RWPE2 (cell line): ENCODE results near the gene HEMK1.

Experiments
- ATAC-seq: fragments of 200-7000 bp; cut with Tn5 transposase; 3 replicates; pipeline ENCODE4 v1.9.1; 2021; ENCODE audit warnings: low read depth
- DNase-seq: peaks from one replicate; pipeline ENCODE4 v3.0.0-alpha.2; 2020; ENCODE audit warnings: low spot score
- H3K27ac ChIP-seq: fragments of 450-650 bp; 2 replicates; pipeline ENCODE4 v1.5.1; 2017; ENCODE audit warnings: mild to moderate bottlenecking; ENCODE audit not compliant: poor library complexity, severe bottlenecking
- H3K27me3 ChIP-seq: fragments of 250-450 bp; sonication (Bioruptor Pico); 2 replicates; pipeline ENCODE4 v1.5.1; 2021; ENCODE audit warnings: mild to moderate bottlenecking, moderate library complexity; ENCODE audit not compliant: insufficient read depth, poor library complexity, severe bottlenecking
- H3K36me3 ChIP-seq: fragments of 250-450 bp; sonication (Bioruptor Pico); 2 replicates; pipeline ENCODE4 v1.5.1; 2020; ENCODE audit warnings: low read depth, mild to moderate bottlenecking, moderate library complexity
- H3K4me1 ChIP-seq: fragments of 250-450 bp; sonication (Bioruptor Pico); 2 replicates; pipeline ENCODE4 v1.5.1; 2021; ENCODE audit warnings: mild to moderate bottlenecking, moderate library complexity; ENCODE audit not compliant: insufficient read depth, poor library complexity, severe bottlenecking
- H3K4me3 ChIP-seq: fragments of 250-450 bp; sonication (Bioruptor Pico); 2 replicates; pipeline ENCODE4 v1.5.1; 2021; ENCODE audit warnings: mild to moderate bottlenecking, moderate library complexity; ENCODE audit not compliant: severe bottlenecking
- H3K9me3 ChIP-seq: fragments of 250-450 bp; sonication (Bioruptor Pico); 2 replicates; pipeline ENCODE4 v1.5.1; 2021; ENCODE audit warnings: mild to moderate bottlenecking, moderate library complexity; ENCODE audit not compliant: severe bottlenecking
- TF ChIP-seq, protein P1 (sequence below): fragments of 450-650 bp; IDR thresholded peaks from one replicate; pipeline ENCODE4 v1.5.1; 2017; ENCODE audit warnings: mild to moderate bottlenecking, moderate library complexity; ENCODE audit not compliant: poor library complexity, severe bottlenecking

The HEMK1 gene

DNA sequence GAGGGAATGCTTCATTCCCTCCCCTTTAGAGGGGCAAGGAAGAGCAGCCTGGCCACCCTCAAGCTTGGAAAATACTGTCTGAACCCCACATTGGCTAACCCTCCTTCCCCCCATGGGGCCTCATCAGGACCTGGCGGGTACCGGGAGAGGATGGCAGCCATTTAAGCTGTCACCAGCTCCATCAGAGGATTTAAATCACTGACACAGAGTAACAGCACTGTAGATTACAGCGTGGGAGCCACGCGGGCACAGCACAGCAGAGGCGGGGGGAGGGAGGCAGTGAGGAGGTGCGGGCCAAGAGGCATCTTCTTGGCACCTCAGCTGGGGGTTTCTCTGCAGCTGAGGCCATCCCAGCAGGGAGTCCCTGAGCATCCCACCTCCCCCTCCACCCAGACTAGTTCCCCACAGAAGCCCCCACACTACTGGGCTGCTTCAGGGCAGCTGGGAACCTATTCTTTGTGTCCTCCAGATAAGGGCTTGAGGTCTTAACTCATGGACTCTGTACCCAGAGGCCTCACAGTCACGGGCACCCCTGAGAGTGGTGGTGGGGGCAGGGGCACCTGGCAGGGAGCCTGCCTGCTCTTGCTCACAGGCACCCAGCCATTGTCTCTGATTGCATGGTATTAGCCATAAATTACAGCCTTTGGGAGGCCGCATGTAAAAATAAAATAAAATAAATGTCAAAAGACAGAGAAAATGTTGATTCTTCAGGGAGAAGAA, 44.0 kb upstream of the HEMK1 start:
- ATAC-seq, result no peak

DNA sequence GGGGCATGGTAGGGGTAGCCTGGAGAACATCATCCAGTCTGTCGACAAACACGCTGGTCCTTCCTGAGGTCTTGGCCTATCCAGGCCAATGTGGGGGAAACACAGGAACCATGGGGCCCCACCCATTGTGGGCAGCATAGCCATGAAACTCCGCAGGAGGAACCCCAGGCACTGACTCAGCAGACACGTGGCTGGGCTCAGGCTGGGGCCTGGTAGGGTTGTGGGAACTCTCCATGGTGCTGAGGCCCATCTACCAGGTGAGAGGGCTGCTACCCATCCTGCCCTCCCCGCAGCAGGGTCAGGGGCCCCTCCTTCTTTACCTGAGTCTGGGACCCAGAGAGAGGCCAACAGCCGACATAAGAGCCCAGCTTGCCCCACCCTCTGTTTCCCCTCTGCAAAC, 43.3 kb upstream of the HEMK1 start:
- TF ChIP-seq, protein P1, sequence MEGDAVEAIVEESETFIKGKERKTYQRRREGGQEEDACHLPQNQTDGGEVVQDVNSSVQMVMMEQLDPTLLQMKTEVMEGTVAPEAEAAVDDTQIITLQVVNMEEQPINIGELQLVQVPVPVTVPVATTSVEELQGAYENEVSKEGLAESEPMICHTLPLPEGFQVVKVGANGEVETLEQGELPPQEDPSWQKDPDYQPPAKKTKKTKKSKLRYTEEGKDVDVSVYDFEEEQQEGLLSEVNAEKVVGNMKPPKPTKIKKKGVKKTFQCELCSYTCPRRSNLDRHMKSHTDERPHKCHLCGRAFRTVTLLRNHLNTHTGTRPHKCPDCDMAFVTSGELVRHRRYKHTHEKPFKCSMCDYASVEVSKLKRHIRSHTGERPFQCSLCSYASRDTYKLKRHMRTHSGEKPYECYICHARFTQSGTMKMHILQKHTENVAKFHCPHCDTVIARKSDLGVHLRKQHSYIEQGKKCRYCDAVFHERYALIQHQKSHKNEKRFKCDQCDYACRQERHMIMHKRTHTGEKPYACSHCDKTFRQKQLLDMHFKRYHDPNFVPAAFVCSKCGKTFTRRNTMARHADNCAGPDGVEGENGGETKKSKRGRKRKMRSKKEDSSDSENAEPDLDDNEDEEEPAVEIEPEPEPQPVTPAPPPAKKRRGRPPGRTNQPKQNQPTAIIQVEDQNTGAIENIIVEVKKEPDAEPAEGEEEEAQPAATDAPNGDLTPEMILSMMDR, result no peak

More for the DNA sequence above, 44.0 kb upstream of the HEMK1 start:
- H3K9me3 ChIP-seq, result no peaks in the 10 kb centered on the region
- H3K36me3 ChIP-seq, result no peaks in the 10 kb centered on the region
- no peak for DNase-seq
- no peaks in the 10 kb centered on the region for H3K4me1 ChIP-seq
- H3K27ac ChIP-seq, result no peak overlapping the region
- peaks cover 10% of the 10 kb centered on the region for H3K27me3 ChIP-seq
- TF ChIP-seq, protein P1, result no peak
- no peak overlapping the region for H3K4me3 ChIP-seq

DNA sequence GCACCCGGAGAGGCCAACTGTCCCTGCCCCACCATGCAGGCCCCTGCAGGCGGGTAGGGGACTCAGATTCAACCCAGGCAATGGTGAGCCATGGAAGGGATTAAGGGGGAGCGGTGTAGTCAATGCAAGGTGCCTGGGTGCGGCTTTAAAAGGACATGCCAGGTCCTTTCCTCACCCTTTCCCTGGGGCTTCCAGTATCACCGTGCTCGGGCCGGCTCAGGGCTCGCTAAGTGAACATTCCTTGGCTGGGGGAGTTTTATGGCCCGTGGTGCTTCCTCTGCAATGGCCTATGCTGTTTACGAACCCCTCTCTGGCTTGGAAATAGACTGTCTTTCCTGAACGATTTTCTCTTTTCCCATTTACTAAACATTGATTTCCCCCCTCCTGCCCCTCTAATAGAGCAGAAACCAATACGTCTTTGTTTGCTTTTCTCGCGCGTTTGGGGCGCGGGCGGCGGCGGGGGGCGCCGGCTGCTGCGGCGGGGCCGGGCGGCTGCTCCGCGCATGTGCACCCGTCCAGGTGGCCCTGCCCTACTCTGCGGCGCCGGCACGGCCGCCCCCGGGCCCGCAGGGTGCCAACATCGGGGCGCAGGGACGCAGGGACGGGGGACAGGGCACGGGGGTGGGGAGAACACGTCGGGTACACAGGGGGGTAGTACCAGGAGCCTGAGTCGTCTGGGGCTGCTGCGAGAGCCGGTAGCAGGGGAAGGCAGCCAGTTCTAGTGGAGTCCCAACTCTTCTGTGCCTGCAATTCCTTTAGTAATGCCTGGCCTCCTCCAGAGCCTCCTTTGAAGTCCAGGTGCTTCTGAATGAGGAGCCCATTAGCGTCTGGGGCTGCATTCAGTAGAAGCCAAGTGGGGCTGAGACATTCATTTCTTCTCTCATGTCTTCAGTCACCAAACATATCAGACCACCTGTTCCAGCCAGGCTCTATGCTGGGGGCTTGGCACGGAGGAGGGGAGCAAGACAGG, 39.0 kb upstream of the HEMK1 start:
- no peak overlapping the region for H3K4me3 ChIP-seq
- TF ChIP-seq, protein P1, result no peak
- H3K27me3 ChIP-seq, result peaks cover 20% of the 10 kb centered on the region
- DNase-seq, result no peak
- H3K27ac ChIP-seq, result no peak overlapping the region
- H3K36me3 ChIP-seq, result no peaks in the 10 kb centered on the region
- H3K9me3 ChIP-seq, result no peaks in the 10 kb centered on the region
- ATAC-seq, result no peak
- H3K4me1 ChIP-seq, result no peaks in the 10 kb centered on the region

More for the DNA sequence above, 43.3 kb upstream of the HEMK1 start:
- no peak overlapping the region for H3K27ac ChIP-seq
- no peak overlapping the region for H3K4me3 ChIP-seq
- H3K4me1 ChIP-seq, result no peaks in the 10 kb centered on the region
- peaks cover 16% of the 10 kb centered on the region for H3K27me3 ChIP-seq
- no peaks in the 10 kb centered on the region for H3K9me3 ChIP-seq
- peak; percentile 78 for ATAC-seq
- H3K36me3 ChIP-seq, result no peaks in the 10 kb centered on the region
- DNase-seq, result no peak

DNA sequence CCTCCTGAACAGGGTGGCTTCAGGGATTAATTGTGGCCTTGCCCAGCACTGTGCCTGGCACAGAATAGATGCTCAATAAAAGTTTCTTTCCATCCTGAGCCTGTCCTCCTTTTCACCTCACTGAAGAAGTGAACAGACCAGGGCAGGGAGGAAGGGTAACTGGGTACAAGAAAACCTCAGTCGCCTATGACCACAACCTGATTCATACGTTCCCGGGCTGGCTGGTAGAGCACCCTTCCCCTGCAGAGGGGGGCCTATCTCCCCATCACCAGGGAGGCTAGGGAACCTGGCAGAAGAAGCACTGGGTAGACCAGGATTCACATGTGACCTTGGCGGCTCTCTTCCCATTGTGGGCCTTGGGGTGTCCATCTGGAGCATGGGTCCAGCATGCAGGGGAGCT, 38.1 kb upstream of the HEMK1 start:
- Histone ChIP-seq H3K4me1 (no peaks in the 10 kb centered on the region), H3K27ac (no peak overlapping the region), H3K27me3 (peaks cover 20% of the 10 kb centered on the region), H3K36me3 (no peaks in the 10 kb centered on the region), H3K9me3 (no peaks in the 10 kb centered on the region), H3K4me3 (no peak overlapping the region)
- TF ChIP-seq, protein P1, result no peak
- DNase-seq, result no peak
- ATAC-seq, result no peak
